K562 (cell line): Measurements from ENCODE around the gene TRIM45. TPM values are rescaled to one million over a fixed set of nuclear protein-coding genes. Genes with fewer than 3 reads are reported as not detected.
A peak's percentile ranks its signal among the peaks of the same experiment; 100 is the strongest.

ENCODE experiments used
- C11orf30 ChIP-seq: fragments of 450-650 bp; IDR thresholded peaks from 2 replicates; pipeline ENCODE4 v1.6.1; 2016; ENCODE audit warnings: low read depth, mild to moderate bottlenecking
- HNRNPH1 ChIP-seq: fragments of 200-400 bp; formaldehyde crosslinking; optimal IDR thresholded peaks from 2 replicates; pipeline ENCODE3; 2017; ENCODE audit warnings: low read depth, mild to moderate bottlenecking, low read length, moderate library complexity
- KDM5B ChIP-seq: fragments of 200-600 bp; sonication (generic); IDR thresholded peaks from 2 replicates; pipeline ENCODE4 v1.6.1; 2012; ENCODE audit warnings: low read depth, mild to moderate bottlenecking, moderate library complexity, low read length, control low read depth, inconsistent platforms; ENCODE audit not compliant: insufficient replicate concordance
- MAZ ChIP-seq, 2 experiments: fragments of 450-650 bp in 1 of 2; sonication (generic) in 1 of 2; formaldehyde crosslinking; IDR thresholded peaks in 1 of 2; conservative IDR thresholded peaks in 1 of 2; 2 replicates each; pipeline versions ENCODE4 v1.4.0 to v1.5.0; 2020; ENCODE audit warnings: mild to moderate bottlenecking in 1 of 2, missing genetic modification reagents in 1 of 2
- PTTG1 ChIP-seq: fragments of 450-650 bp; IDR thresholded peaks from 2 replicates; pipeline ENCODE4 v1.6.1; 2016; ENCODE audit warnings: low read depth, mild to moderate bottlenecking, missing genetic modification characterization, missing compliant biosample characterization
- RCOR1 ChIP-seq, 2 experiments: IDR thresholded peaks; 2 replicates each; pipeline ENCODE4 v1.6.1; 2012; ENCODE audit warnings: low read depth in 2 of 2, low read length in 2 of 2, borderline replicate concordance in 1 of 2, improper control_type of control experiment in 1 of 2
- ZFPM2 ChIP-seq: fragments of 250-450 bp; sonication (Bioruptor Pico); IDR thresholded peaks from 2 replicates; pipeline ENCODE4 v1.5.1; 2022; ENCODE audit warnings: mild to moderate bottlenecking
- ZKSCAN8 ChIP-seq: fragments of 200-800 bp; sonication (Bioruptor generic); IDR thresholded peaks from 2 replicates; pipeline ENCODE4 v1.6.1; 2016; ENCODE audit warnings: missing genetic modification characterization, missing compliant biosample characterization
- ZNF212 ChIP-seq: fragments of 450-650 bp; formaldehyde crosslinking; IDR thresholded peaks from 2 replicates; pipeline ENCODE4 v1.4.0; 2020; ENCODE audit warnings: mild to moderate bottlenecking
- ZNF518B ChIP-seq: fragments of 250-450 bp; sonication (Bioruptor Pico); IDR thresholded peaks from 2 replicates; pipeline ENCODE4 v1.5.0; 2021; ENCODE audit warnings: mild to moderate bottlenecking, moderate library complexity
- ZNF609 ChIP-seq: sonication (generic); formaldehyde crosslinking; IDR thresholded peaks from 2 replicates; pipeline ENCODE4 v1.8.1; 2023; ENCODE audit warnings: missing genetic modification reagents, mild to moderate bottlenecking, borderline replicate concordance
- ZNF79 ChIP-seq: fragments of 250-450 bp; sonication (Bioruptor Pico); IDR thresholded peaks from 2 replicates; pipeline ENCODE4 v1.4.0; 2020; ENCODE audit warnings: low read depth, mild to moderate bottlenecking, moderate library complexity
- polyA plus RNA-seq, 8 experiments: library from polyadenylated mRNA; depleted of rRNA in 4 of 8; stranded (reverse) in 5 of 8; unstranded in 3 of 8; fragments of >200 nt; fragmentation: Nextera tagmentation in 2 of 8; fragmentation: Illumina TruSeq in 1 of 8; extraction: Ambion mirVana in 2 of 8; extraction: Trizol in 1 of 8; gene quantifications; 2 replicates each; pipeline versions ENCODE4 v1.2.1 to v1.2.3, GENCODE V29; 2011 to 2014; ENCODE audit warnings: inconsistent platforms in 1 of 8, missing spikeins in 1 of 8
- total RNA-seq, 7 experiments: library from RNA; depleted of rRNA in 6 of 7; stranded (reverse); fragments of >200 nt in 6 of 7; fragmentation: Illumina TruSeq in 2 of 7; extraction: Trizol in 2 of 7; gene quantifications; 2 replicates each; pipeline versions ENCODE4 v1.2.1 to v1.2.3, GENCODE V29; 2011 to 2021; ENCODE audit warnings: low replicate concordance in 1 of 7
- TF ChIP-seq, protein P1 (sequence below): sonication (generic); formaldehyde crosslinking; IDR thresholded peaks from 2 replicates; pipeline ENCODE4 v1.8.1; 2022; ENCODE audit warnings: missing genetic modification reagents
- TF ChIP-seq, protein P2 (sequence below): fragments of 450-650 bp; formaldehyde crosslinking; IDR thresholded peaks from 2 replicates; pipeline ENCODE4 v1.4.0; 2020; ENCODE audit warnings: mild to moderate bottlenecking, moderate library complexity

The TRIM45 gene
- total and polyA plus RNA-seq, 9 of the 15 experiments (the other 6 are each of a cell fraction or from before 2014, with no cell fraction given) = 1.9 to 6.2 (median 3.6) TPM

DNA sequence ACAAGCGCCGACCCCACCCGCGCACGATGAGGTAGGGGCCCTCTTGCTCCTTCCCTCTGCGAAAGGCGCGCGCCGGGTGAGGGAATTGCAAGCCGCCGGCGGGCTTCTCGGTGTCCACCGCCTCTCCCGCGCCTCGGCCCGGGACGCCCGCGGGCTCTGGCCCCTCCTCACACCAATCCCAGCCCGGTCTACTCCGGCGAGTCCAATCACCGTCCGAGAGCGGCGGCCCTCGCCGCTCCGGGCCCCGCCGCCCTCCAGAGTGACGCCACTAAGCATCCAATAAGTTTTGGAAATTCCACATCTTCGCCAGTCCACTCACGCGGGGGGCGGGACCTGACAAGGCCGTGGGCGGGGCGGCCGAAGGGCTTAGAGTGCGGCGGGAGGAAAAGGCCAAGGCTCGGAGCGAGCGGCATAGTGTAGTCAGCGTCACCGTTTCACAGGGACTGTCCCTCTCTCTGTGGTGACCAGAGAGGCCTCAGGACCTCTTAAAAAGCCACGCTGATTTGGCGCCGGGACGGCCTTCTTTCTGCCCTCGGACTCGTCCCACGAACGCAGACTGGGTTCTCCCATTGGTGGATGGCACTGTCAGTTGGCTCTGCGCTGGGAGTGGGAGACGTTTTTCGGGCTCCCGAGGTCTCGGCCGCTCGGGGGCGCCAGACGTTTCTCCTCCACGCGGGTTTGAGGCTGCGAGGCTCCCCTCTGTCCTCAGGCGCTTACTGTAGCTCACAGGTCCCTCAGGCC is at the start of gene TRIM45 (continued):
- TF ChIP-seq ZNF609 (no peak), C11orf30 (no peak), ZNF79 (CRISPR knock-in tag) (no peak), HNRNPH1 (no peak), ZNF518B (no peak), PTTG1 (tag) (no peak), RCOR1 (IDR thresholded peaks at IDR 0.05; ENCODE audit: borderline replicate concordance in 1 of 2, low read depth in 2 of 2, low read length in 2 of 2) (peak in 1 of 2 experiments; percentile 34; a peak in 1 of 4 replicates), ZKSCAN8 (CRISPR knock-in tag) (no peak), ZFPM2 (0 out of 2 replicates have a peak, but pooled peaks have one; percentile 50), KDM5B (peak; percentile 87), ZNF212 (CRISPR knock-in tag) (no peak), MAZ (CRISPR knock-in tag; conservative IDR thresholded peaks at IDR 0.05 in 1 of 2, IDR thresholded peaks at IDR 0.05 in 1 of 2) (peak; percentile 18 to 61; a peak in 3 of 4 replicates)
- TF ChIP-seq, protein P1, sequence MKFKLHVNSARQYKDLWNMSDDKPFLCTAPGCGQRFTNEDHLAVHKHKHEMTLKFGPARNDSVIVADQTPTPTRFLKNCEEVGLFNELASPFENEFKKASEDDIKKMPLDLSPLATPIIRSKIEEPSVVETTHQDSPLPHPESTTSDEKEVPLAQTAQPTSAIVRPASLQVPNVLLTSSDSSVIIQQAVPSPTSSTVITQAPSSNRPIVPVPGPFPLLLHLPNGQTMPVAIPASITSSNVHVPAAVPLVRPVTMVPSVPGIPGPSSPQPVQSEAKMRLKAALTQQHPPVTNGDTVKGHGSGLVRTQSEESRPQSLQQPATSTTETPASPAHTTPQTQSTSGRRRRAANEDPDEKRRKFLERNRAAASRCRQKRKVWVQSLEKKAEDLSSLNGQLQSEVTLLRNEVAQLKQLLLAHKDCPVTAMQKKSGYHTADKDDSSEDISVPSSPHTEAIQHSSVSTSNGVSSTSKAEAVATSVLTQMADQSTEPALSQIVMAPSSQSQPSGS (CRISPR knock-in tag) = no peak
- TF ChIP-seq, protein P2, sequence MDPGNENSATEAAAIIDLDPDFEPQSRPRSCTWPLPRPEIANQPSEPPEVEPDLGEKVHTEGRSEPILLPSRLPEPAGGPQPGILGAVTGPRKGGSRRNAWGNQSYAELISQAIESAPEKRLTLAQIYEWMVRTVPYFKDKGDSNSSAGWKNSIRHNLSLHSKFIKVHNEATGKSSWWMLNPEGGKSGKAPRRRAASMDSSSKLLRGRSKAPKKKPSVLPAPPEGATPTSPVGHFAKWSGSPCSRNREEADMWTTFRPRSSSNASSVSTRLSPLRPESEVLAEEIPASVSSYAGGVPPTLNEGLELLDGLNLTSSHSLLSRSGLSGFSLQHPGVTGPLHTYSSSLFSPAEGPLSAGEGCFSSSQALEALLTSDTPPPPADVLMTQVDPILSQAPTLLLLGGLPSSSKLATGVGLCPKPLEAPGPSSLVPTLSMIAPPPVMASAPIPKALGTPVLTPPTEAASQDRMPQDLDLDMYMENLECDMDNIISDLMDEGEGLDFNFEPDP (CRISPR knock-in tag) = no peak
